Peyer's patch (tissue), 4 donors: ENCODE data around the gene LNX2. TPM values are rescaled to one million over a fixed set of nuclear protein-coding genes. Genes with fewer than 3 reads are reported as not detected.
A peak's percentile ranks its signal among the peaks of the same experiment; 100 is the strongest.

Experiments
- DNase-seq, 3 donors: peaks; one replicate each; pipeline ENCODE4 v3.0.0-alpha.2; 2017 to 2019
- H3K27ac ChIP-seq, 4 donors: fragments of 200-600 bp; sonication (generic); one replicate each; pipeline ENCODE4 v1.5.1; 2016 to 2019
- H3K27me3 ChIP-seq, 2 donors: fragments of 200-600 bp; sonication (generic); one replicate each; pipeline ENCODE4 v1.5.1; 2019
- H3K36me3 ChIP-seq, 3 donors: fragments of 200-600 bp; sonication (generic); one replicate each; pipeline ENCODE4 v1.5.1; 2016 to 2019
- H3K4me1 ChIP-seq, 4 donors: fragments of 200-600 bp; sonication (generic); one replicate each; pipeline ENCODE4 v1.5.1; 2016 to 2019
- H3K4me3 ChIP-seq, 4 donors: fragments of 200-600 bp; sonication (generic); 1 replicate in 3 of 4; 2 replicates in 1 of 4; pipeline ENCODE4 v1.5.1; 2016 to 2019; ENCODE audit warnings: mild to moderate bottlenecking in 1 of 4
- H3K9me3 ChIP-seq, 4 donors: fragments of 200-600 bp; sonication (generic); one replicate each; pipeline ENCODE4 v1.5.1; 2016 to 2019; ENCODE audit warnings: mild to moderate bottlenecking in 1 of 4
- CTCF ChIP-seq, 6 experiments: fragments of 450-650 bp in 4 of 6; fragments of 200-600 bp in 2 of 6; sonication (generic) in 1 of 6; IDR thresholded peaks; one replicate each; pipeline ENCODE4 v1.5.1; 2017 to 2019; ENCODE audit warnings: antibody characterized with exemption in 6 of 6, mild to moderate bottlenecking in 3 of 6, moderate library complexity in 1 of 6
- POLR2A ChIP-seq, 2 donors: fragments of 450-650 bp; IDR thresholded peaks; one replicate each; pipeline ENCODE4 v1.5.1; 2017; ENCODE audit warnings: antibody characterized with exemption in 2 of 2, mild to moderate bottlenecking in 2 of 2, moderate library complexity in 2 of 2
- total RNA-seq, 4 donors: library from RNA; depleted of rRNA; stranded (reverse); fragments of >200 nt; gene quantifications; one replicate each; pipeline ENCODE4 v1.1.0, GENCODE V29; 2016

LNX2 gene
- total RNA-seq, 4 donors from 2014 or later = 12.4 to 39.6 (median 25.6) TPM

GRCh38 chr13:27627380-27627779 is 7.1 kb upstream of the LNX2 start:
- H3K4me1 ChIP-seq = peaks cover 0 to 11% (median 0%) of the 10 kb centered on the region in 4 donors
- H3K27ac ChIP-seq = no peak overlapping the region
- H3K36me3 ChIP-seq = no peaks in the 10 kb centered on the region
- no peaks in the 10 kb centered on the region for H3K27me3 ChIP-seq
- TF ChIP-seq POLR2A (IDR thresholded peaks at IDR 0.05) (no peak), CTCF (IDR thresholded peaks at IDR 0.05) (no peak)
- H3K4me3 ChIP-seq = no peak overlapping the region
- H3K9me3 ChIP-seq = no peaks in the 10 kb centered on the region
- no peak for DNase-seq

- TF ChIP-seq CTCF (IDR thresholded peaks at IDR 0.05) (no peak), POLR2A (IDR thresholded peaks at IDR 0.05) (no peak)
- Histone ChIP-seq H3K36me3 (no peaks in the 10 kb centered on the region), H3K4me3 (no peak overlapping the region), H3K27ac (no peak overlapping the region), H3K9me3 (no peaks in the 10 kb centered on the region), H3K27me3 (no peaks in the 10 kb centered on the region), H3K4me1 (peaks cover 0 to 12% (median 0%) of the 10 kb centered on the region in 4 donors)
- no peak for DNase-seq
Observed at GRCh38 chr13:27625839-27626238, 5.5 kb upstream of the LNX2 start.

GRCh38 chr13:27624071-27624470 is 3.7 kb upstream of the LNX2 start:
- TF ChIP-seq POLR2A (IDR thresholded peaks at IDR 0.05) (no peak), CTCF (IDR thresholded peaks at IDR 0.05) (no peak)
- Histone ChIP-seq H3K27ac (no peak overlapping the region), H3K9me3 (no peaks in the 10 kb centered on the region), H3K4me3 (no peak overlapping the region), H3K36me3 (no peaks in the 10 kb centered on the region), H3K4me1 (peaks cover 0 to 14% (median 2%) of the 10 kb centered on the region in 4 donors), H3K27me3 (no peaks in the 10 kb centered on the region)
- DNase-seq = no peak

GRCh38 chr13:27622881-27623280 is 2.6 kb upstream of the LNX2 start:
- Histone ChIP-seq H3K27me3 (no peaks in the 10 kb centered on the region), H3K4me1 (peaks cover 0 to 22% (median 5%) of the 10 kb centered on the region in 4 donors), H3K4me3 (peak overlapping the region in 1 of 4 donors; percentile 69), H3K27ac (no peak overlapping the region), H3K9me3 (no peaks in the 10 kb centered on the region), H3K36me3 (no peaks in the 10 kb centered on the region)
- DNase-seq = no peak
- TF ChIP-seq CTCF (IDR thresholded peaks at IDR 0.05) (no peak), POLR2A (IDR thresholded peaks at IDR 0.05) (no peak)

- H3K36me3 ChIP-seq = no peaks in the 10 kb centered on the region
- TF ChIP-seq POLR2A (IDR thresholded peaks at IDR 0.05) = no peak
- TF ChIP-seq CTCF (IDR thresholded peaks at IDR 0.05) = peak in 2 of 6 experiments; percentile 19 to 34
- peak in 1 of 3 donors; percentile 22 for DNase-seq
- H3K4me3 ChIP-seq = peak overlapping the region; percentile 69 to 98 (median 86)
- no peaks in the 10 kb centered on the region for H3K9me3 ChIP-seq
- peak overlapping the region; percentile 96 to 99 (median 98) for H3K27ac ChIP-seq
- H3K27me3 ChIP-seq = no peaks in the 10 kb centered on the region
- H3K4me1 ChIP-seq = peaks cover 0 to 22% (median 5%) of the 10 kb centered on the region in 4 donors
Observed at GRCh38 chr13:27622102-27622820, 1.9 kb upstream of the LNX2 start.
